ENCODE data around the gene ICOSLG.
"Not testable (repeated sequence)": the region's sequence is repeated elsewhere in the genome, so short reads cannot be mapped to it uniquely, and the experiment has no call there.

ICOSLG gene

GRCh38 chr21:44225605-44226004, 15.1 kb downstream of the ICOSLG start:
- DNase-seq (ENCODE audit: low spot score), result not testable (repeated sequence)

GRCh38 chr21:44223334-44223733, 17.4 kb downstream of the ICOSLG start:
- DNase-seq (ENCODE audit: low spot score), result not testable (repeated sequence)

- not testable (repeated sequence) for DNase-seq (ENCODE audit: low spot score)
Observed at GRCh38 chr21:44220674-44221073, 20.1 kb downstream of the ICOSLG start.

GRCh38 chr21:44218461-44218860, 22.3 kb downstream of the ICOSLG start:
- not testable (repeated sequence) for DNase-seq (ENCODE audit: low spot score)

- DNase-seq (ENCODE audit: low spot score), result not testable (repeated sequence)
Observed at GRCh38 chr21:44211978-44212377, 28.8 kb downstream of the ICOSLG start.

- not testable (repeated sequence) for DNase-seq (ENCODE audit: low spot score)
Observed at GRCh38 chr21:44211574-44211973, 29.2 kb downstream of the ICOSLG start.

GRCh38 chr21:44207860-44208646, 32.7 kb downstream of the ICOSLG start:
- not testable (repeated sequence) for DNase-seq (ENCODE audit: low spot score)

GRCh38 chr21:44206698-44207676, 33.8 kb downstream of the ICOSLG start:
- not testable (repeated sequence) for DNase-seq (ENCODE audit: low spot score)

- not testable (repeated sequence) for DNase-seq (ENCODE audit: low spot score)
Observed at GRCh38 chr21:44206187-44206586, 34.6 kb downstream of the ICOSLG start.

GRCh38 chr21:44202590-44203299, 38.0 kb downstream of the ICOSLG start:
- DNase-seq (ENCODE audit: low spot score), result not testable (repeated sequence)

- DNase-seq (ENCODE audit: low spot score), result not testable (repeated sequence)
Observed at GRCh38 chr21:44199997-44200396, 40.7 kb downstream of the ICOSLG start.

GRCh38 chr21:44199448-44199847, 41.3 kb downstream of the ICOSLG start:
- no peak for DNase-seq (ENCODE audit: low spot score)

GRCh38 chr21:44197156-44197516, 43.6 kb downstream of the ICOSLG start:
- DNase-seq (ENCODE audit: low spot score), result not testable (repeated sequence)

- not testable (repeated sequence) for DNase-seq (ENCODE audit: low spot score)
Observed at GRCh38 chr21:44196212-44197155, 44.3 kb downstream of the ICOSLG start.

- DNase-seq (ENCODE audit: low spot score), result not testable (repeated sequence)
Observed at GRCh38 chr21:44194888-44195287, 45.9 kb downstream of the ICOSLG start.

GRCh38 chr21:44194451-44194850, 46.3 kb downstream of the ICOSLG start:
- DNase-seq (ENCODE audit: low spot score), result not testable (repeated sequence)

GRCh38 chr21:44193108-44193507, 47.6 kb downstream of the ICOSLG start:
- not testable (repeated sequence) for DNase-seq (ENCODE audit: low spot score)

- not testable (repeated sequence) for DNase-seq (ENCODE audit: low spot score)
Observed at GRCh38 chr21:44190349-44191271, 50.1 kb downstream of the ICOSLG start.

GRCh38 chr21:44184862-44185261, 55.9 kb downstream of the ICOSLG start:
- not testable (repeated sequence) for DNase-seq (ENCODE audit: low spot score)

GRCh38 chr21:44182202-44182601, 58.5 kb downstream of the ICOSLG start:
- DNase-seq (ENCODE audit: low spot score), result not testable (repeated sequence)

Measured in HuH-7.5 (cell line).